Loucy (cell line): Measurements from ENCODE around the gene OR2A14.

Experiments used
- CTCF ChIP-seq: fragments of 200-600 bp; sonication (generic); conservative IDR thresholded peaks from 2 replicates; pipeline ENCODE4 v1.5.1; 2014; ENCODE audit warnings: mild to moderate bottlenecking, antibody characterized with exemption, low read length
- EZH2phosphoT487 ChIP-seq: fragments of 200-600 bp; IDR thresholded peaks from 2 replicates; pipeline ENCODE4 v1.6.1; 2018; ENCODE audit warnings: antibody characterized with exemption, mild to moderate bottlenecking, moderate library complexity, borderline replicate concordance

GRCh38 chr7:144087230-144087629, 35.7 kb upstream of the OR2A14 start:
- TF ChIP-seq CTCF (no peak), EZH2phosphoT487 (no peak)
